GM18508 (cell line): ENCODE results near the gene ME3.

Experiments
- ATAC-seq: cut with Tn5 transposase; IDR thresholded peaks from one replicate; pipeline ENCODE4 v1.9.1; 2021; ENCODE audit warnings: moderate number of reproducible peaks; ENCODE audit not compliant: insufficient read depth, unreplicated experiment

ME3 gene

GRCh38 chr11:86591631-86592030, 80.8 kb downstream of the ME3 start:
- no peak for ATAC-seq

GRCh38 chr11:86589856-86590589, 82.4 kb downstream of the ME3 start:
- ATAC-seq, result no peak

- no peak for ATAC-seq
Observed at GRCh38 chr11:86589204-86589603, 83.2 kb downstream of the ME3 start.

GRCh38 chr11:86588566-86589090, 83.8 kb downstream of the ME3 start:
- no peak for ATAC-seq

GRCh38 chr11:86587264-86588193, 84.9 kb downstream of the ME3 start:
- no peak for ATAC-seq

- ATAC-seq, result no peak
Observed at GRCh38 chr11:86586307-86586706, 86.1 kb downstream of the ME3 start.

- no peak for ATAC-seq
Observed at GRCh38 chr11:86582898-86583297, 89.5 kb downstream of the ME3 start.

- ATAC-seq, result no peak
Observed at GRCh38 chr11:86580535-86580934, 91.9 kb downstream of the ME3 start.

DNA sequence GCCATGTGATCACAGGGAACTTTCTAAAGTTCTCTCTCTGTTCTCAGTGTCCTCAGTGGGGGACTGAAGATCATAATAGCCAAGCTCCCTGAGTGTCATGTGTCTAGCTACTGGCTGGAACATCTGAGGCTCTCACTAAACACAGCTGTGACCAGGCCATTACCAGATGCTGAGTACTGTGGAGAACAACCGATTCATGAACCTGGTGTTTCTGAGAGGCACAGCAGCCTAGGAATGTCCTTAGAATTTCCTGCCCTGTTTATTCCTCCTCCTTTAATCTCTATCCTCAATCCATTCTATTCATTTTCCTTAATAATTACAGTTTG, 93.0 kb downstream of the ME3 start:
- ATAC-seq, result no peak

DNA sequence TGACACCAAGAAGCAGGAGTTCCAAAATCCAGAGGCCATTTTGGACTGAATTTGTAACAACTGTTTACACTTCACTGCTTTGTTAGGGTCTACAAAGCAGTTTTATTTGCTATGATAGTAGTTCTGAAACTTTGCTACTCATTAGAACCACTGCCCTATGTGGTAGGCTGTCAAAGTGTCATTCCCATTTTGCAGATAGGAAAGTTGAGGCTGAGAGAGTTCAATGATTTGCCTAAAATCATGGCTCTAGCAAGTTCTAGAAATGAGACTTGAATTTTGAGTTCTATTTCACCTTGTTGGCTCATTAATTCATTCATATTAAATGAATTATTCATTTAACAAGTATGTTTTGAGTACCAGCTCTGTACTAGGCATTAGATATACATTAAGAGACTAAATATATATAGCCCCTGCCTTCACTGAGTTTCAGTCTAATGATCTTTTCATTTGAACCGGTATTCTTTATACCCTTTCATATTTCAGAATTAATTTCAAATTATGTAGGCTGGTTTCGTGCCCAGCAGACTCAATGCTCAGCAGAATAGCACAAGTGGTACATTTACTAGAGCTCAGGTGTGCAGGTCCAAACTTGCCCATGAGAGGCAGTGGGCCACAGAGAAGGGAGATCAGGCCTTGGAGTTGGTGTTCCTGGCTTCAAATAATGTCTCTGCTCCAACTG, 93.5 kb downstream of the ME3 start:
- ATAC-seq, result no peak

DNA sequence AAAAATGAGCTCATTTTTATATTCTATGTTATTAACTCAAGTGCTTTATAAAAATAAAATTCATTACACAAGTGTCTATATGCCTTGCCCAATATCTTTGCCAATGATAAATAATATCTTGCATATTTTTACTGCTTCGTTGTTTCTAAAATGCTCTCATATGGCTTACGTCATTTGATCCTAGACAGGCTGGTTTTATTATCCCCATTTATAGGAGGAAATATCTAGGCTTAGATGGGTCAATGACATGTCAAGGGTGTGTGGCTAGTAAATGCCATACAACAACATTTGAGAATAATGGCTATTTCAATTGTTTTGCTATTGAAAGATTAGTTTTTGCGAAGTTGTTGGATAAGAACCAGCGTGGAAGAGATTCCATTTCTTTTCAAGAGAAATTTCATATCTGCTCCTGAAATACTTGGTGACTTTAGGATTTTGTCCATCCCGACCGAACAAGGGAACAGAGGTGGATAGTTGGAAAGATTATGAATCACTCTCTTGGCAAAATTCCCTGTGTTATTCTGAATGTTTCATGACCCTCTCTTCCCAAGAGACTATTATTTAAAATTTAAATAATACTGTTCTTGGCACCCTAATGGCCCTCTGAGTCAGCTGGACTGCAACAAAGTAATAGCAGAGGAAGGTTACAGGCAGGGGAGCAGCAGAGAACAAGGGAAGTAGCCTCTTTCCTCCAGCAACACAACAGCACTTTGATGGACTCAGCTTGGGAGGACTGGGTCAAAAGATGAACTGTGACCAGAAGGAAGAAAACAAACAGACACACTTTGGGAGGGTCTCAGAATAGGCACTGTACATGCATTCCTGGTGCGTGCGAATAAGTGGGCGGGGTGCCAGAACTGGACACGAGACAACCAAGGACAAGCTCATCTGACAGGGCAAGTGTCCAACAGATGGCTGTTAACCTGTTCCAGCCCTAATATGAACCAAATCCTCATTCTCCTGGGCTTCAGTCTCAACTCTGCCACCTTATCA, 94.5 kb downstream of the ME3 start:
- ATAC-seq, result no peak

- ATAC-seq, result no peak
Observed at GRCh38 chr11:86576946-86577624, 95.3 kb downstream of the ME3 start.

- ATAC-seq, result no peak
Observed at GRCh38 chr11:86575927-86576326, 96.5 kb downstream of the ME3 start.

- no peak for ATAC-seq
Observed at GRCh38 chr11:86575208-86575855, 97.1 kb downstream of the ME3 start.

DNA sequence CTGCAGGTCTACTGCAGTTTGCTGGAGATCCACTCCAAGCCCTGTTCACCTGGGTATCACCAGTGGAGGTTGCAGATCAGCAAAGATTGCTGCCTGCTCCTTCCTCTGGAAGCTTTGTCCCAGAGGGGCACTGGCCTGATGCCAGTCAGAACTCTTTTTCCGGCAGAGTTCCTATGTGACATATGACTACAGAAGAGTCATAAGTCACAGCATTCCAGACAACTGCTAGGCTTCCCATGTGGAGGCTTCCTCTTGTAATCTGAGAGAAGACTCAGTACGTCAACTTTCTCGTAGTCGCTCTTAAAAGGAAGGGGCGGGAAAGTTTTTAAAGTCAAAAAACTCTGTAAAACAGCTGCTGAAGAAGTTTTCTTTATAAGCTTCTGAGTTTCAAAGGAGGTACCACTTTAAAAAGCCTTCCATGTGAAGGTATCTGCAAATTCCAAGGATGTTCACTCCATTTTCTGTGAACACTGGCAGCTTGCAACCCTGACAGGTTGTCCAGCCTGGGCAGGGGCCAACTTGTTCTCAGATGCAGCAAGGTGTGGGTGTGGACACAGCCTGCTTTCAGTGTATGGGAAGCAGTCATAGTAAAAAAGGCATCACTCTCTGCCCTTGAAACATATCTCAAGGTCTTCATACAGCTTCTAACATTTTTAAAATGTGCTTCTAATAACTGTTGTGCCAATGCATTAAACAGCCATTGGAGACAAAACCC, 97.8 kb downstream of the ME3 start:
- no peak for ATAC-seq

DNA sequence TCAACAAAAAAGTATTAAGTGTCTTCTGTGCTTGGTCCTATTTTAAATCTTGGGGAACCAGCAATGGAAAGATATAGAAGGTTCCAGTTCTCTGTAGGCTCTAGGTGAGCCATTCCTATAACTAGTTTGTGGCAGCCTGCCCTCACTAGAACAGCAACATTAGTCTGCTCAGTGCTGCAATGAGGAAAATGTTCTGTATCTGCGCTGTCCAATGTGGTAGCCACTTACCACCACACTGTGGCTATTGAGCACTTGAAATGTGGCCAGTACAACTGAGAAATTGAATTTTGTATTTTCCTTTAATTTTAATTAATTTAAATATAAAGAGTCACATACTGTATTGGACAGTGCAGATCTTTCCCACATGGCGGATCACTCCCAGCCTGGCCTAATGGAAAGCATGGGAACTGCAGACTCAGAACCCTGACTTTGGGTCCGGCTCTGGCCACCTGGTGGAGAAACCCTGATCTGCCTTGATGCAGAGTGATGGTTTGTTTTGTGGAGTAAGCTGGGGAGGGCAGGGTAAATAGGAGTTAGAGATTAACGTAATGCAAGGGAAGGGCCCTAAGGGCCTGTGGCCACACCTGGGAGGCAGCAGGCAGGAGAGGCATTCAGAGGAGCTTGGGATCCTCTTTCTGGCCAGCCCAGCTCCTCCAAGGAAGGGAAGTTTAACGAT, 101.0 kb downstream of the ME3 start:
- ATAC-seq, result no peak

DNA sequence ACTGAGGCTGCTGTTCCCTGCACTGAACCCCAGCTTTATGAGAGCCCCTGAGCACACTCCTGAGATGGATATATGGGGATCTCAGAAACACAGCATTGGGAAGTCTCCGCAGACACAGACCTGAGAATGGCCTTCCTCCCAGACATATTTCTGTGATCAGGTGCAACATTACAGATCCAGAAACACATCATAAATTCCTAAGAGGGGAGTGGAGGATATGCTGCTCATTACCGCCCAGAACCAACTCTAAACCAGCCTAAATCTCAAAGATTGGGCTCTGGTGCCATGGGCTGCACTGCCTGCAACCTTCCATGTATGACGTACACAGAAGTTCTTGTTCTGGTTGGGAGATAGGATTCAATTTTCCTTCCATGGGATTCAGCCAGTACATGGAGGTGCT, 102.0 kb downstream of the ME3 start:
- ATAC-seq, result no peak

GRCh38 chr11:86570020-86570419, 102.4 kb downstream of the ME3 start:
- no peak for ATAC-seq
